Activated CD4-positive, CD25-positive, alpha-beta regulatory T cell treated with anti-CD3 and anti-CD28 coated beads, Interleukin-2, amount 50 U/mL, for 72 hours (primary cell): ENCODE data around the gene PDLIM5.
"Not testable (repeated sequence)": the region's sequence is repeated elsewhere in the genome, so short reads cannot be mapped to it uniquely, and the experiment has no call there.

Source experiments
- DNase-seq: peaks from one replicate; pipeline ENCODE4 v3.0.0; 2021

The PDLIM5 gene

DNA sequence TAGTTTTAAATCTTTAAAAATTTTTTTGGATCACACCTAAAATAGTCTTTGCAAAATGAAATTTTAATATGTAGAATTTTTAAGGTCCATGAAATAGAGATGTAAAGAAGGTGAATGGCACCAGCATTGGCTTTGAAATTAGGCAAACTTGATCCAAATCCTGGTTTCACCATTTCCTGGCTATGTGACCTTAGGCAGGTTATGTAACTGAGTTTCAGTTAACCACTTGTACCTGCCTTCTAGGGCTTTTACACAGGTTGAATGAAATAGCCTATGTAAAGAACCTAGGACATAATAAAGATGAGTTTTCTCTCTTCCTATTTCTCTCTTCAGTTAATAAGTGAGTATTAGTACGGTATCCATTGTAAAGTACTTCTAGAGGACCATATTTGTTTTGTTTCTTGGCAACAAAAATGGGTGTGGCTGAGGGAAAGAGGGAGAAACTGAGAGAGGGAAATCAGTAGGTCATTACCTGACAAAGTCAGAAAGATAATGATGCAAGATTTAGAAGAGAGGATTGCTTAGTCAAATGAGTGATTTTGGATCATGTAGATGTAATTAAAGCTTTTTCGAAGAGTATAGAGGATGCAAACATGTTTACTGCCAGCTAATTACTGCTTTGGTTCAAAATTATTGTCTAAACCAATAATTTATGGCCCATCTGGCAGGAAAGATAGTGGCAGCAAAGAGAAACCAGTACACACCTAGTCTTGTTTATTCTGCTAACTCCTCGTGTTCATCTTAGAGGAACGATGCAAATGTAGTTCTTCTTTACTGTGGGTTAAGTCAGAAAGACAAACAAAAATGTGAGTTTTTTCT lies 81.9 kb downstream of the PDLIM5 start:
- no peak for DNase-seq

- no peak for DNase-seq
Measured at GRCh38 chr4:94534401-94535312, 82.9 kb downstream of the PDLIM5 start.

- no peak for DNase-seq
Measured at GRCh38 chr4:94536049-94536448, 84.3 kb downstream of the PDLIM5 start.

DNA sequence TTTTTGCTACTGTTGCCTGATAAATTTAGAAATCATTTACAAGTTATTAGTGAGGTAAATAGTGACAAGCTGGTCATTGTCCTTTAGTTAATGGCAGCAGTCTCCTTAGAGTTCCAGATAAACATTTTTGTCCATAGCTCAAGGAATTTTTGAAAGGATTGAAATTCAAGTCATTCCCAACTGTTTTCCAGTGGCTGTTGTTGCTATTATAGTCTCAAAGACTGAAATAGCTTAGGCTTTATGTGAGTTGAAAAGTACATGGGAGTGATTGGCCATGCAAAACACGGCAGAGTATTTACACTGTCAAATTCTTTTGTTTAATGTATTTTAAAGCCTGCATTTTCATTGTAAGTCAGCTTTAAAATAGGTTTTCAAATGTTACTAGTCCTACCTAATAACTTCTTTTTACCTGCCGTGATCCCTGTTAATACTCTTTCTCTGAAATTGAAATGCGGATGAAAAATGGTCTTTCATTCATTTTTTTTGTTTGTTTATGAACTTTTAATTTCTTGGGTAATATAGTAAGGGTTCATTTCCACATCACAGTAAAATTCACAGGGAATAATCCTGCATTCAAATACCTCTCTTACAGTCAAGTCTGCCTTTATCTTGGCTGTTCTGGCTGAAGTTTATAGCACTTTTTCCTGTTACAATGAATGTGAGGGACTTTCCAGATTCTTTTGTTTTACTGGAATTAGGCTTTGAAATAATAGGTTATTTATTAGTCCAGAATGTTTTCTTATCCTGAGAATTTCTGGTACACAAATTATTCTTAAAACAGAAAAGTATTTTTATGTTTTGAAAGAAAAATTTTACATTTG lies 85.1 kb downstream of the PDLIM5 start:
- no peak for DNase-seq

DNA sequence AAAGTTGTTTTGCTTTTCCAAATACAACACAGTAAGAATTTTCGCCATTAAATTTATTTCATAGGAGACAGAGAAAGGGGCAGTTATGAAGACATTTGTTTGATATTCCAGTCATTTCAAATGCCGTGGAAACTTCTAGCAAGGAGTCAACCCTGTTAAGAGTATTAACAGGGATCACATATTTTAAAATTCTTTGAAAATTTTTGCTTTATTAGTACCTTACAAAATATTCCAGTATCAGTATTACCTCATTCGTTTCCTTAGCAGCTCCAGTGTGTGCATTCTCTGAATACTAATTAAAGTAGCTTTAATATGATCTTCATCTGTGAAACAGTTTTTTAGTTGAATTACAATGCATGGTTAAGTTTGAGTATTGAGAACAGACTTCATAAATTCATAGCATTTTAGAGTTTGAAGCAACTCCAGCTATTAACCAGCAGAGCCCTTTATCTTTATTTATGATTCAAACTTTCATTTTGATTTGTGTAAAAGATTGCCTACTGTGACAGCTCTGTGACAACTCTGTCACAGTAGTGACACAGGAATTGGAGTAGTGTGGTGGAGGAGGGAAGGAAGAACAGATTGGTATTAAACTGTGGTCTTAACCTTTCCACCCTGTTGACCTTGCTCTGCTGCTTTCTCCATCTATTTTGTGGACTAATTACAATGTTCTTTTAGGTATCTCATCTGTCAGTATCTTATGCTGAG lies 86.3 kb downstream of the PDLIM5 start:
- no peak for DNase-seq

GRCh38 chr4:94540476-94540875 lies 88.7 kb downstream of the PDLIM5 start:
- no peak for DNase-seq

- DNase-seq, result no peak
Measured at GRCh38 chr4:94544811-94545210, 93.1 kb downstream of the PDLIM5 start.

DNA sequence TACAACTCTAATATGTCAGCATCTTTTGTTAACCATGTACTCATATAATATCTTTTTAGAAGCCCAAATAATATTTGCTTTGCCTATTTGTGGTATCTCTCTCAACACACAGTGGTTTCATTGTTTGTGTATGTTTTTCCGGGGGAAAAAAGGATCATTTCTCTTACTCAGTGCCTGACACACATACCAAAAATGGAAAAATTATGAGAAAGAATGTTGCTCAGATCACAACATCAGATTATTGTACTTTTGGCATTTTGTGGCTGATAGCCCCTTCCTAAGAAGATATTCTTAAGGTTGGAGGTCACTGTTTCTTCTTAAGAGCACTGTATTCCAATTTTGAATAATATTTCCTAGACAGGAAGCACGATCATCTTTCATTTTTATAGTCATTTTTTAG lies 93.6 kb downstream of the PDLIM5 start:
- no peak for DNase-seq

- no peak for DNase-seq
Measured at GRCh38 chr4:94546949-94547348, 95.2 kb downstream of the PDLIM5 start.

- DNase-seq, result no peak
Measured at GRCh38 chr4:94548571-94548970, 96.8 kb downstream of the PDLIM5 start.

DNA sequence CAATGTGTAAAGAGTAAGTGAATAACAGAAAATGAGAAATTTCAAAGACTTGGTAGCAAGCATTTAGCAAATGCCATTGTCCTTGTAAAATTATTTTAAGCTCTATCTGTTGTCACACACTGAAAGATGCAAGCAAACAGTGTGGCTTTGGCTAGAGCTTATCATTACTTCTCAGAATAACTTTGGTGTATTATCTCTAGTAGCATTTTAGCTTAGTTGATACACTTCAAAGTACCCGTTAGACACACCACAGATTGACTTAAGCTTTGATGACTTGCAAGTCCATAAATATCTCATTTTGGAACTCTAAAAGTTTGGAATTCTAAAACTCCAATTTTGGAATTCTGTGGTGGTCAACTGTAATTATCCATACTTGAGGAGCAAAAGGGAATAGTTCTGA lies 98.6 kb downstream of the PDLIM5 start:
- no peak for DNase-seq

DNA sequence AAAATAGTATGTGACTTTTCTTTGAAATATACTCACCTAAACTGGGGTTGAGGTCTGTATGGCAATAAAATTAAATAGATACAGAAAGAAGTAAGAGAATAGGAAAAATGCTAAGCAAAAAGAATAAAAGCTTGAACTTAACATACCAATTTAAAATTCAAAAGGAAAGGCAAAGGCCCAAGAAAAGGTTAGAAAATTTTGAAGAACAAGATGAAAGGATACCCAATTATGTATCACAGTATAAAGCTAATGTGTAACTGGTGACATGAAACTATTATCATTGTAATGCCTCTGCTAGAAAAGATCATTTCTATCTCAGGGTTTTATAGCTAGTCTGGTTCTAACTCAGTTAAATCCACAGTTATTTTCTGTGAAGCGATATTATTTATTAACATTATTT lies 99.1 kb downstream of the PDLIM5 start:
- no peak for DNase-seq

DNA sequence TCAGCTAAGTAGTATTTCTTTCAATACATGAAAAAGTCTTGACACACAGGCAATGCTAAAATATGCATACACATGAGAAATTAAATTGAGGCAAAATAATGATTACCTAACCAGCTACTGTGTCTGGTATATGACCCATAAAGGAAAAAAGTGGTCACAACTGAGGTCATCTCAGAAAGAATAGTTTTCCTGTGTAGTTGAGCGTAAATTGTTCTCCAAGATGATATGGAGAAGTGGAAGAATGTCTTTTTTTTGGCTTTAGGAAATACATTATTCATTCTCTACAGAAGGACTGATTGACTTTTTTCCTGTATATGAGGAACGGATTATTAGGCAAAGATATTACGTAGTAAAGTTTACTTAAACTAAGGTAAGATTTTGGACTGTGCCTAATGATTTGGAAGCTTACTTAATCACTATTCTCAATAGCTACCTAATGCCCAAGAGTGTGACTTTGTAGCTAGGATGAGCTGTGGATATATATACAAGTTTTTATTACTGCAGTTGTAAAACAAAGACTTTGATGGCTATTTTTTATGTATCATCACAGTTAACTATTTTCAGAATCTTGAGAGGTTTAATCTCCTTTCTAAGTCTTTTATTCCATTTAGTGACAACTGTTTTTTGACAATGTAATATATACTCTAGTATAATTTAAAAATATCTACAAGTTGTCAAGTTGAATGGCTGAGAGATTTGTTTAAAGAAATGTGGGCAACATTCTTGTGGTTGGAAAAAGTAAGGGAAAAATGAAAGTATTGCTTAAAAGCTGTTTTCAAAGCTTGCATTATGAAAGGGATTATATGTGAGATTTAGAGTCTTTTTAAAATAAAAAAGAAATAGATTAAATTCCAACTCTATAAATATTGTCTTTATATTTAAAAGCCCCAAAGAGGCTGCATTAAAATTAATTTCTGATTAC lies 100.2 kb downstream of the PDLIM5 start:
- DNase-seq, result no peak

- DNase-seq, result not testable (repeated sequence)
Measured at GRCh38 chr4:94556047-94556446, 104.3 kb downstream of the PDLIM5 start.

DNA sequence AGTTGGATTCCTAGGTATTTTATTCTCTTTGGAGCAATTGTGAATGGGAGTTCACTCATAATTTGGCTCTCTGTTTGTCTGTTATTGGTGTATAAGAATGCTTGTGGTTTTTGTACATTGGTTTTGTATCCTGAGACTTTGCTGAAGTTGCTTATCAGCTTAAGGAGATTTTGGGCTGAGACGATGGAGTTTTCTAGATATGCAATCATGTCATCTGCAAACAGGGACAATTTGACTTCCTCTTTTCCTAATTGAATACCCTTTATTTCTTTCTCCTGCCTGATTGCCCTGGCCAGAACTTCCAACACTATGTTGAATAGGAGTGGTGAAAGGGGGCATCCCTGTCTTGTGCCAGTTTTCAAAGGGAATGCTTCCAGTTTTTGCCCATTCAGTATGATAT lies 105.9 kb downstream of the PDLIM5 start:
- DNase-seq, result not testable (repeated sequence)

- no peak for DNase-seq
Measured at GRCh38 chr4:94558392-94558904, 106.7 kb downstream of the PDLIM5 start.

DNA sequence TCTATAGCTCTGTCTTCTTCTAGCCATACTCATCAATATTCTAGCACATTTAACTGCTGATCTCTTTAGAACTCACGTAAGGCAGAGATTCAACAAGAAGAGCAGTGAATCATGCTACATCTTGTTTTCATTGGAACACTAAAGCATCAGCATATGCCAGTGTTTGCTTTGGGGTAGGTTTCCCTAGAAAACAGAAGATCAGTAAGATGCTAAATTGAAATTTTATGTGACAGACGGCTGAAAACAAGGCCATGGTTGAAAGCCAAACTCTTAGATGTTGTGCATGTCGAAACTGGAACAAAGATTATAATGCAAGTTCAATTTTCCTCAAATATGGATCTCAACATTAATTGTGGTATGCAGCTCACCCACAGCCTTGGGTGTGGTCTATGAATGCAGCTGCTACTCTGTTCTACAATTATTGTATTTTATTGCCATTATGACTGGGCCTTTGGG lies 107.6 kb downstream of the PDLIM5 start:
- no peak for DNase-seq

- DNase-seq, result no peak
Measured at GRCh38 chr4:94561249-94562024, 109.7 kb downstream of the PDLIM5 start.

- no peak for DNase-seq
Measured at GRCh38 chr4:94562285-94562684, 110.5 kb downstream of the PDLIM5 start.

DNA sequence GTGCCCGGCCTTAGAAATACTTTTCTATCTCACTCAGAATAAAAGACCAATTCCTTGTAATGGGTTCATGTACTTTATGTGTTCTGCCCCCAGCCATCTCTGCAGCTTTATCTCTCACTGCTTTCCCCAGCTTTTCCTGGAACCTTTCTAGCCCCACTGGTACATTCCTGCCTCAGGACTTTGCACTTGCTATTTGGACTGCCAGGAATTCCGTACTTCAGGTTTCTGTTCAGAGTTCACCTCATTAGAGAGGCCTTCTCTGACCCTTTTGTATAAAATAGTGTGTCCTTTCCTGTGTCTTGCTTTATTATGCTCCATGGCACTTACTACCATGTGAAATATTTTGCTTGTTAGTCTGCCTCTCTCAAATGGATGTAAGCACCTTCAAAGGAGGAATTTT lies 112.5 kb downstream of the PDLIM5 start:
- DNase-seq, result no peak
